ENCODE data around the gene PPP6R3.

GRCh38 chr11:68480193-68480592 is 19.6 kb downstream of the PPP6R3 start:
- TF ChIP-seq CTCF (IDR thresholded peaks at IDR 0.05 in 2 of 3, conservative IDR thresholded peaks at IDR 0.05 in 1 of 3; ENCODE audit: control insufficient read depth in 2 of 3, extremely low read depth in 1 of 3, insufficient read depth in 1 of 3, low read depth in 3 of 3, low read length in 3 of 3) = no peak
- no peak for TF ChIP-seq RELA (IDR thresholded peaks at IDR 0.05; ENCODE audit: borderline replicate concordance, partially characterized antibody)
- TF ChIP-seq EZH2 (IDR thresholded peaks at IDR 0.05; ENCODE audit: borderline replicate concordance, control insufficient read depth, low read depth, low read length) = no peak
- no peak for TF ChIP-seq REST (IDR thresholded peaks at IDR 0.05; ENCODE audit: low read depth, low read length)
- TF ChIP-seq ZBTB11 (CRISPR knock-in tag; IDR thresholded peaks at IDR 0.05) = no peak
- TF ChIP-seq PAX5 (IDR thresholded peaks at IDR 0.05; ENCODE audit: borderline replicate concordance, low read depth, low read length) = no peak
- no peak for TF ChIP-seq CEBPZ (IDR thresholded peaks at IDR 0.05; ENCODE audit: low read depth, low read length)
- no peak for TF ChIP-seq NFXL1 (IDR thresholded peaks at IDR 0.05; ENCODE audit: borderline replicate concordance)
- no peak for TF ChIP-seq POLR2A (IDR thresholded peaks at IDR 0.05; ENCODE audit: low read depth, low read length)
- no peak for TF ChIP-seq CBFB (IDR thresholded peaks at IDR 0.05; ENCODE audit: low read depth)
- no peak for TF ChIP-seq MAX (IDR thresholded peaks at IDR 0.05; ENCODE audit: low read depth, low read length)
- TF ChIP-seq NRF1 (conservative IDR thresholded peaks at IDR 0.05; ENCODE audit: low read depth, low read length) = no peak
